Activated CD8-positive, alpha-beta memory T cell treated with anti-CD3 and anti-CD28 coated beads, Interleukin-2, amount 50 U/mL, for 24 hours (primary cell): ENCODE data around the gene PDXDC1.
"Not testable (repeated sequence)": the region's sequence is repeated elsewhere in the genome, so short reads cannot be mapped to it uniquely, and the experiment has no call there.

Experiments used
- DNase-seq: peaks from one replicate; pipeline ENCODE4 v3.0.0-alpha.2; 2020; ENCODE audit errors: extremely low read depth

PDXDC1 gene

GRCh38 chr16:15132719-15133428 is 158.0 kb downstream of the PDXDC1 start:
- not testable (repeated sequence) for DNase-seq

- DNase-seq = not testable (repeated sequence)
Observed at GRCh38 chr16:15133554-15133953, 158.7 kb downstream of the PDXDC1 start.

GRCh38 chr16:15134752-15135482 is 160.1 kb downstream of the PDXDC1 start:
- not testable (repeated sequence) for DNase-seq

- DNase-seq = not testable (repeated sequence)
Observed at GRCh38 chr16:15135483-15136360, 160.9 kb downstream of the PDXDC1 start.

- DNase-seq = not testable (repeated sequence)
Observed at GRCh38 chr16:15137514-15137913, 162.7 kb downstream of the PDXDC1 start.

- DNase-seq = not testable (repeated sequence)
Observed at GRCh38 chr16:15140444-15141365, 165.9 kb downstream of the PDXDC1 start.

- DNase-seq = no peak
Observed at GRCh38 chr16:15141586-15141985, 166.8 kb downstream of the PDXDC1 start.

- not testable (repeated sequence) for DNase-seq
Observed at GRCh38 chr16:15142107-15142890, 167.5 kb downstream of the PDXDC1 start.

- not testable (repeated sequence) for DNase-seq
Observed at GRCh38 chr16:15142891-15143600, 168.2 kb downstream of the PDXDC1 start.

GRCh38 chr16:15143601-15144091 is 168.8 kb downstream of the PDXDC1 start:
- DNase-seq = not testable (repeated sequence)

- not testable (repeated sequence) for DNase-seq
Observed at GRCh38 chr16:15144092-15144631, 169.3 kb downstream of the PDXDC1 start.

- not testable (repeated sequence) for DNase-seq
Observed at GRCh38 chr16:15144781-15145417, 170.1 kb downstream of the PDXDC1 start.

- DNase-seq = not testable (repeated sequence)
Observed at GRCh38 chr16:15145418-15146263, 170.8 kb downstream of the PDXDC1 start.

GRCh38 chr16:15146264-15146662 is 171.4 kb downstream of the PDXDC1 start:
- not testable (repeated sequence) for DNase-seq

- DNase-seq = not testable (repeated sequence)
Observed at GRCh38 chr16:15148831-15149230, 174.0 kb downstream of the PDXDC1 start.

GRCh38 chr16:15149260-15149659 is 174.4 kb downstream of the PDXDC1 start:
- not testable (repeated sequence) for DNase-seq

GRCh38 chr16:15154005-15154404 is 179.2 kb downstream of the PDXDC1 start:
- DNase-seq = not testable (repeated sequence)
